Kidney epithelial cell (primary cell): Measurements from ENCODE around the gene PROZ. TPM values are rescaled to one million over a fixed set of nuclear protein-coding genes. Genes with fewer than 3 reads are reported as not detected.

ENCODE experiments used
- DNase-seq: peaks from one replicate; pipeline ENCODE4 v3.0.0-alpha.2; 2010; ENCODE audit warnings: low read depth
- H3K27me3 ChIP-seq: 2 replicates; pipeline ENCODE4 v1.6.0; 2011; ENCODE audit warnings: low read length; ENCODE audit not compliant: control insufficient read depth, insufficient read depth
- H3K36me3 ChIP-seq: 2 replicates; pipeline ENCODE4 v1.5.1; 2011; ENCODE audit warnings: low read length; ENCODE audit not compliant: control insufficient read depth, insufficient read depth
- H3K4me3 ChIP-seq: 2 replicates; pipeline ENCODE4 v1.5.1; 2011; ENCODE audit warnings: low read depth, mild to moderate bottlenecking, control low read depth, low read length
- total RNA-seq: library from RNA; depleted of rRNA; stranded (reverse); fragments of >200 nt; gene quantifications from 2 replicates; pipeline ENCODE4 v1.2.3, GENCODE V29; 2015
- TF ChIP-seq, protein P1 (sequence below): IDR thresholded peaks from 2 replicates; pipeline ENCODE4 v1.5.1; 2011; ENCODE audit warnings: mild to moderate bottlenecking, moderate library complexity, low read length, control low read depth, inconsistent platforms; ENCODE audit not compliant: insufficient read depth, poor library complexity, severe bottlenecking

PROZ gene
- total RNA-seq, 1 donor from 2014 or later = not detected

DNA sequence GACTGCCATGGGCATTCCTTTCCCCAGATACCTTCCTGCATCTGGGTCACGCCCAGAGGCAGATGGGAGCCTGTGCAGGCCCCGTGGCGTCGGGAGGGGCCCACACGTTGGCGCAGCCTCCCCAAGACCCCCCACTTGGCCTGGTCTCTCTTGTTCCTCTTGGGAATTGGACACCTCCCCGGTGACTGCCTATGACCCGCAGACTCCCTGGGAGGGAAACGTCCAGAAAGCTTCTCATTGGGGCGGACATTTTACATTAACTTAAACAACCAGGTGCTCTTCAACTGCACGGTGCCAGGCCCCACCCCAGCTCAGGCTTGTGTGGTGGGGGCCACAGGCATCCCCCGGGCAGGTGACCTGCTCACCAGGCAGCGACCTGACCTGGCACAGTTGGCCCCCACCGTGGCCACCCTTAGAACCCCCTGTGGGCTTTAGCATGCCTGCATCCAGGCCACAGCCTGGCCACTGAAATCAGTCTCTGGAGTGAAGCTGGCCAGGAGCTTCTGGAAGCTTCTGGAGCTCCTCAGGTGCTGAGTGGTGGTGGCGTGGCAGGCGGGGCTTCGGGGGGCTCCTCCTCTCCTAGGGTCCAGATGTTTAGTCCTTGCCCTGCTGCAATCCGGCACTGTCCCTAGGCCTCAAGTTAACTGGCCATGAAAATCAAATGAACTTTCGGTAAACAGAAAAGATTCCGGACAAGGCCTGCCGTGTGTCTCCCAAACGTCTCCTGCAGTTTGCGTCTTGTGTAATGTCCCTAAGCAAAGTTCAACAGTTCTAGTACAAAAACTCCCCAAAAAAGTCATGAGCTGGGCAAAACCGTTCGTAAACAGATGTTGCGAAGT lies 8.5 kb upstream of the PROZ start:
- H3K27me3 ChIP-seq = peaks cover 22% of the 10 kb centered on the region
- DNase-seq = no peak
- no peaks in the 10 kb centered on the region for H3K36me3 ChIP-seq
- H3K4me3 ChIP-seq = no peak overlapping the region
- TF ChIP-seq, protein P1, sequence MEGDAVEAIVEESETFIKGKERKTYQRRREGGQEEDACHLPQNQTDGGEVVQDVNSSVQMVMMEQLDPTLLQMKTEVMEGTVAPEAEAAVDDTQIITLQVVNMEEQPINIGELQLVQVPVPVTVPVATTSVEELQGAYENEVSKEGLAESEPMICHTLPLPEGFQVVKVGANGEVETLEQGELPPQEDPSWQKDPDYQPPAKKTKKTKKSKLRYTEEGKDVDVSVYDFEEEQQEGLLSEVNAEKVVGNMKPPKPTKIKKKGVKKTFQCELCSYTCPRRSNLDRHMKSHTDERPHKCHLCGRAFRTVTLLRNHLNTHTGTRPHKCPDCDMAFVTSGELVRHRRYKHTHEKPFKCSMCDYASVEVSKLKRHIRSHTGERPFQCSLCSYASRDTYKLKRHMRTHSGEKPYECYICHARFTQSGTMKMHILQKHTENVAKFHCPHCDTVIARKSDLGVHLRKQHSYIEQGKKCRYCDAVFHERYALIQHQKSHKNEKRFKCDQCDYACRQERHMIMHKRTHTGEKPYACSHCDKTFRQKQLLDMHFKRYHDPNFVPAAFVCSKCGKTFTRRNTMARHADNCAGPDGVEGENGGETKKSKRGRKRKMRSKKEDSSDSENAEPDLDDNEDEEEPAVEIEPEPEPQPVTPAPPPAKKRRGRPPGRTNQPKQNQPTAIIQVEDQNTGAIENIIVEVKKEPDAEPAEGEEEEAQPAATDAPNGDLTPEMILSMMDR = no peak

GRCh38 chr13:113150550-113151365 lies 7.7 kb upstream of the PROZ start:
- Histone ChIP-seq H3K27me3 (peaks cover 22% of the 10 kb centered on the region), H3K4me3 (no peak overlapping the region), H3K36me3 (no peaks in the 10 kb centered on the region)
- TF ChIP-seq, protein P1 = no peak
- DNase-seq = no peak

GRCh38 chr13:113151745-113152690 lies 6.4 kb upstream of the PROZ start:
- H3K27me3 ChIP-seq = peaks cover 21% of the 10 kb centered on the region
- no peak for DNase-seq
- no peaks in the 10 kb centered on the region for H3K36me3 ChIP-seq
- no peak overlapping the region for H3K4me3 ChIP-seq
- TF ChIP-seq, protein P1 = no peak

DNA sequence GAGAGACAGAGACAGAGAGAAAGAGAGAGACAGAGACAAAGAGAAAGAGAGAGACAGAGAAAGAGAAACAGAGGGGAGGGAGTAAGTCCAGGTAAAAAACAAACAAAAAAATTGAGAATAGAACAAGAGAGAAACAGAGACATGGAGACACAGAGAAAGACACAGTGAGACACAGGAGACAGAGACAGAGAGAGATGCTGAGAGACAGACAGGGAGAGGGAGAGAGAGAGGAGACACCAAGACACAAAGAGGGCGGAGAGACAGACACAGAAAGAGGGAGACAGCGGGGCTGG lies 5.8 kb upstream of the PROZ start:
- no peak for DNase-seq
- no peak overlapping the region for H3K4me3 ChIP-seq
- TF ChIP-seq, protein P1 = no peak

DNA sequence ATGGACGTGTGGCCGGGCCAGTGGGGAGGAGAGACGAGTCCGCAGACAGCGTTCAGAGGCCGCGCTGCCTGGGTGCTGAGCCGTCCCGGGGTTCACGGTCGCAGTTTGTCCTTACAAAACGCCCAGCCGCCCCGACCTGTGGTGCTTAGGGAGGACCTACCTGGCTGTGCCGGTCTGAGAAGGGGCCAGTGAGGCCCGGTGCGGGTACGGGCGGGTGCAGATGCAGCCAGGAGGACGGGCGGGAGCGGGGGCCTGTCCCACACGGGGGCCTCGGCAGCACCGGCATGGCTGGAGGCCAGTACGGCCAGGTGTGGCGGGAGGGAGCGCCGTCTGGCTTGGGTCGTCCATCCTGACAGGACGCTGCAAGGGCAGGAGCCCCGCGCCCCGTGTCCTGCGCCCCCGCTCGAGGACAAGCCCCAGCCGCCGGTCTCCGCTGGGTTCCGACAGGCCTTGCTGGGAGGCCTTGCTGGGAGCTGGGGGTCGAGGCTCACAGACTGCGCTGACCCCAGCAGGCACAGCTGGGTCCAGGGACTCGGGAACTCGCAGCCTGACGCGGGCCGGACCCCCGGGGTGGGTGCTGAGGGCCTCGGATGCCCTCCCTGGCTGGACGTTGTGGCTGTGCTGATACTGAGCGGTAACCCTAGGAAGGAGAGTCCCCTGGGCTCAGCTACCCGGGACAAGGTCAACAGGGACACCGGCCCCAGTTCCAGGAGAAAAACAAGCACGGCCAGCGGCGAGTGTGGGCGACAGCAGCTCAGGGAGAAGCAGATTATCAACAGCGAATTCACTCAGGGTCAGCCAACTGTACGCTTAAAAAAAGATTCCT lies 5.3 kb upstream of the PROZ start:
- Histone ChIP-seq H3K27me3 (peaks cover 22% of the 10 kb centered on the region), H3K36me3 (no peaks in the 10 kb centered on the region), H3K4me3 (peak overlapping the region; percentile 22)
- no peak for DNase-seq
- TF ChIP-seq, protein P1 = no peak

More for the DNA sequence above, 5.8 kb upstream of the PROZ start:
- Histone ChIP-seq H3K36me3 (no peaks in the 10 kb centered on the region), H3K27me3 (peaks cover 22% of the 10 kb centered on the region)
